Vagina (tissue), 2 donors: ENCODE results near the gene ZBTB49. TPM values are rescaled to one million over a fixed set of nuclear protein-coding genes. Genes with fewer than 3 reads are reported as not detected.

Experiments
- DNase-seq, 2 donors: peaks; one replicate each; pipeline ENCODE4 v3.0.0-alpha.2; 2017; ENCODE audit errors: extremely low spot score in 2 of 2
- H3K27ac ChIP-seq: fragments of 200-600 bp; sonication (generic); one replicate; pipeline ENCODE4 v1.5.1; 2019
- H3K27me3 ChIP-seq: fragments of 200-600 bp; sonication (generic); one replicate; pipeline ENCODE4 v1.5.1; 2019
- H3K36me3 ChIP-seq, 2 donors: fragments of 200-600 bp; sonication (generic); one replicate each; pipeline ENCODE4 v1.5.1; 2017 to 2019
- H3K4me1 ChIP-seq: fragments of 200-600 bp; sonication (generic); one replicate; pipeline ENCODE4 v1.5.1; 2019
- H3K4me3 ChIP-seq, 2 donors: fragments of 200-600 bp; sonication (generic); 1 replicate in 1 of 2; 2 replicates in 1 of 2; pipeline ENCODE4 v1.5.1; 2016 to 2019
- H3K9me3 ChIP-seq: fragments of 200-600 bp; sonication (generic); one replicate; pipeline ENCODE4 v1.5.1; 2019
- CTCF ChIP-seq, 3 experiments: fragments of 450-650 bp in 2 of 3; fragments of 200-600 bp in 1 of 3; sonication (generic) in 1 of 3; IDR thresholded peaks; one replicate each; pipeline ENCODE4 v1.5.1; 2017 to 2019; ENCODE audit warnings: antibody characterized with exemption in 3 of 3, mild to moderate bottlenecking in 2 of 3, moderate library complexity in 2 of 3
- POLR2A ChIP-seq, 2 donors: fragments of 450-650 bp; IDR thresholded peaks; one replicate each; pipeline ENCODE4 v1.6.1; 2017; ENCODE audit warnings: antibody characterized with exemption in 2 of 2, mild to moderate bottlenecking in 2 of 2, moderate library complexity in 2 of 2
- POLR2AphosphoS5 ChIP-seq, 2 donors: sonication (generic); formaldehyde crosslinking; IDR thresholded peaks; one replicate each; pipeline ENCODE4 v1.9.0; 2017; ENCODE audit warnings: antibody characterized with exemption in 2 of 2, mild to moderate bottlenecking in 2 of 2, low read depth in 1 of 2; ENCODE audit not compliant: insufficient read depth in 1 of 2
- intact Hi-C: fragments of 100-400 bp; cut with DNase I; formaldehyde crosslinking; loops from one replicate; pipeline ENCODE4 v1.15.1; 2023
- total RNA-seq: library from RNA; depleted of rRNA; stranded (reverse); fragments of >200 nt; gene quantifications from one replicate; pipeline ENCODE4 v1.2.3, GENCODE V29; 2016

ZBTB49 gene
- total RNA-seq, 1 donor from 2014 or later = 5.4 TPM

GRCh38 chr4:4364486-4365208 lies 74.6 kb downstream of the ZBTB49 start:
- DNase-seq = no peak
- Histone ChIP-seq H3K9me3 (no peaks in the 10 kb centered on the region), H3K27me3 (no peaks in the 10 kb centered on the region), H3K36me3 (no peaks in the 10 kb centered on the region), H3K4me3 (no peak overlapping the region), H3K27ac (no peak overlapping the region), H3K4me1 (no peaks in the 10 kb centered on the region)
- TF ChIP-seq CTCF (IDR thresholded peaks at IDR 0.05) (no peak), POLR2A (IDR thresholded peaks at IDR 0.05) (no peak), POLR2AphosphoS5 (IDR thresholded peaks at IDR 0.05; ENCODE audit: insufficient read depth in 1 of 2, low read depth in 1 of 2) (no peak)
- intact Hi-C loops = no loop called here

DNA sequence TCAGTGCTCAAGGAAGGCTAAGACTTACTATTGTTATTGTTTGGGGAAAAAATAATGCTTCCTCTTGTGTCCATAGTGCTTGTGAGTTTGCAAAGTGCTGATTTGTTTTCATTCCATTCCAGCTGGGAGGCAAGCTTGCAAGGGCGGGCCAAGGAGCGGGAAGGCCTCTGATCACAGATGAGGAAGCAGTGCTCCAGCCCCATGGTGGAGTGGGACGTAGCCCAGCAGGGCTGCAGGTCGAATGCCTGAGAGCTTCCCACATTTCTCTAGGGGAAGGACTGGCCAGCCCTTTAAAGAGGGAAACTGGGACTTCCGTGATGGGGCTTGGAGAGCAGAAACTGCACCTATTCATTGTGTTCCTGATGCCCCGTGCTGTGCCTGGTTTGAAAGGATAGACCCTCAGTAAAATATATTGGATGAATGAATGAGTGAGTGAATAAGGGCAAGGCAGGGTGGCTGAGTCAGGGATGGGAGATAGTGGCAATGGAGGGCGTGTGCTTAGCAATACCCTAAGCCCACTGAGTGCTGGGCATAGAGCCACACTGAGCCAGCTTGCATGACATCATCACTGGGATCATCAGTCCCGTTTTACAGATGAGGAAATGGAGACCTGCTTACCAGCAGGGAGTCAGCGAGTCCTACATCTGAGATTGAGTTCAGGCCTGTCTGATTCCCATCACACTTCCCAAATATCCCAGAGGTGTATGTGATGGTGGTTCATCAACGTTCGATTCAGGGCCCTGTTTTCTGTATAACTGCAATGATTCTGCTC lies 78.9 kb downstream of the ZBTB49 start:
- no peak overlapping the region for H3K4me3 ChIP-seq
- H3K4me1 ChIP-seq = no peaks in the 10 kb centered on the region
- DNase-seq = no peak
- no peaks in the 10 kb centered on the region for H3K36me3 ChIP-seq
- H3K27me3 ChIP-seq = no peaks in the 10 kb centered on the region
- H3K27ac ChIP-seq = no peak overlapping the region
- TF ChIP-seq POLR2A (IDR thresholded peaks at IDR 0.05) = no peak
- no peak for TF ChIP-seq POLR2AphosphoS5 (IDR thresholded peaks at IDR 0.05; ENCODE audit: insufficient read depth in 1 of 2, low read depth in 1 of 2)
- TF ChIP-seq CTCF (IDR thresholded peaks at IDR 0.05) = no peak
- intact Hi-C loops = no loop called here
- no peaks in the 10 kb centered on the region for H3K9me3 ChIP-seq

Other genes with a start within 250 kb of the ZBTB49 start
- gene OTOP1, start 63.3 kb upstream of the ZBTB49 start, total RNA-seq = not detected
- gene TMEM128, start 42.0 kb upstream of the ZBTB49 start, total RNA-seq = 15.2 TPM
- gene LYAR, start 97 bp upstream of the ZBTB49 start, total RNA-seq = 6.4 TPM
- gene NSG1, start 96.9 kb downstream of the ZBTB49 start, total RNA-seq = 32.9 TPM